HepG2 (cell line): Measurements from ENCODE around the gene DDX6. TPM values are rescaled to one million over a fixed set of nuclear protein-coding genes. Genes with fewer than 3 reads are reported as not detected.
A peak's percentile ranks its signal among the peaks of the same experiment; 100 is the strongest.

ENCODE experiments used
- ELF4 ChIP-seq: sonication (generic); formaldehyde crosslinking; IDR thresholded peaks from 2 replicates; pipeline ENCODE4 v1.5.0; 2020; ENCODE audit warnings: missing genetic modification reagents, mild to moderate bottlenecking, moderate library complexity, borderline replicate concordance
- EZH2 ChIP-seq: conservative IDR thresholded peaks from 2 replicates; pipeline ENCODE4 v1.6.1; 2012; ENCODE audit warnings: mild to moderate bottlenecking, low read depth, low read length, moderate library complexity
- FOXK2 ChIP-seq: fragments of 450-650 bp; IDR thresholded peaks from 2 replicates; pipeline ENCODE4 v1.6.1; 2016
- HDAC1 ChIP-seq: sonication (generic); formaldehyde crosslinking; IDR thresholded peaks from 2 replicates; pipeline ENCODE4 v1.5.1; 2020; ENCODE audit warnings: mild to moderate bottlenecking, missing genetic modification reagents
- KAT7 ChIP-seq: IDR thresholded peaks from 2 replicates; pipeline ENCODE4 v1.6.1; 2018; ENCODE audit warnings: borderline replicate concordance, missing compliant biosample characterization
- MTERF4 ChIP-seq: sonication (generic); formaldehyde crosslinking; IDR thresholded peaks from 2 replicates; pipeline ENCODE4 v1.8.0; 2023; ENCODE audit warnings: mild to moderate bottlenecking, missing genetic modification reagents
- PBX2 ChIP-seq: IDR thresholded peaks from 2 replicates; pipeline ENCODE4 v1.6.1; 2016; ENCODE audit warnings: control low read depth
- POLR2G ChIP-seq: fragments of 200-400 bp; formaldehyde crosslinking; IDR thresholded peaks from 2 replicates; pipeline ENCODE4 v1.6.1; 2018; ENCODE audit warnings: mild to moderate bottlenecking, low read depth, low read length, moderate library complexity
- RAD21 ChIP-seq: fragments of 450-650 bp; formaldehyde crosslinking; IDR thresholded peaks from 2 replicates; pipeline ENCODE4 v1.5.0; 2020; ENCODE audit warnings: mild to moderate bottlenecking
- RBAK ChIP-seq: sonication (generic); formaldehyde crosslinking; IDR thresholded peaks from 2 replicates; pipeline ENCODE4 v1.5.1; 2020; ENCODE audit warnings: mild to moderate bottlenecking, missing genetic modification reagents
- RFX5 ChIP-seq: IDR thresholded peaks from 2 replicates; pipeline ENCODE4 v1.6.1; 2011; ENCODE audit warnings: low read depth, low read length, improper control_type of control experiment
- SP5 ChIP-seq: IDR thresholded peaks from 2 replicates; pipeline ENCODE4 v1.6.1; 2016; ENCODE audit warnings: low read depth, borderline replicate concordance
- ZHX2 ChIP-seq, 2 experiments: sonication (generic) in 1 of 2; formaldehyde crosslinking in 1 of 2; IDR thresholded peaks; 2 replicates each; pipeline versions ENCODE4 v1.6.1 to v1.9.0; 2014 to 2022; ENCODE audit warnings: antibody characterized with exemption in 1 of 2, borderline replicate concordance in 1 of 2, inconsistent platforms in 1 of 2, low read depth in 1 of 2, missing genetic modification reagents in 1 of 2
- ZMYM3 ChIP-seq: sonication (generic); formaldehyde crosslinking; IDR thresholded peaks from 2 replicates; pipeline ENCODE4 v1.5.1; 2020; ENCODE audit warnings: mild to moderate bottlenecking, missing genetic modification reagents
- ZNF460 ChIP-seq: sonication (generic); formaldehyde crosslinking; IDR thresholded peaks from 2 replicates; pipeline ENCODE4 v1.5.1; 2020; ENCODE audit warnings: missing genetic modification reagents, mild to moderate bottlenecking, borderline replicate concordance
- ZNF510 ChIP-seq: sonication (generic); formaldehyde crosslinking; IDR thresholded peaks from 2 replicates; pipeline ENCODE4 v1.4.0; 2020; ENCODE audit warnings: low read depth, mild to moderate bottlenecking, missing genetic modification reagents
- ZNF672 ChIP-seq: sonication (generic); formaldehyde crosslinking; IDR thresholded peaks from 2 replicates; pipeline ENCODE4 v1.8.1; 2022; ENCODE audit warnings: missing genetic modification reagents
- ZNF761 ChIP-seq: sonication (generic); formaldehyde crosslinking; conservative IDR thresholded peaks from 2 replicates; pipeline ENCODE4 v1.4.0; 2020; ENCODE audit warnings: mild to moderate bottlenecking, missing genetic modification reagents
- ZSCAN9 ChIP-seq: IDR thresholded peaks from 2 replicates; pipeline ENCODE4 v1.6.1; 2016; ENCODE audit warnings: borderline replicate concordance
- ZUFSP ChIP-seq: sonication (generic); formaldehyde crosslinking; IDR thresholded peaks from 2 replicates; pipeline ENCODE4 v1.9.0; 2021; ENCODE audit warnings: missing genetic modification reagents, mild to moderate bottlenecking, borderline replicate concordance
- polyA plus RNA-seq, 8 experiments: library from polyadenylated mRNA; depleted of rRNA in 3 of 8; stranded (reverse) in 7 of 8; unstranded in 1 of 8; fragments of >200 nt; fragmentation: Illumina TruSeq in 4 of 8; extraction: Trizol in 4 of 8; gene quantifications; 2 replicates each; pipeline versions ENCODE4 v1.2.1 to v1.2.3, GENCODE V29; 2011 to 2016; ENCODE audit warnings: low read depth in 4 of 8, missing spikeins in 1 of 8, mixed read lengths in 1 of 8; ENCODE audit not compliant: insufficient read depth in 1 of 8
- total RNA-seq, 5 experiments: library from RNA; depleted of rRNA; stranded (reverse); fragments of >200 nt; fragmentation: Illumina TruSeq; extraction: Trizol; gene quantifications; 2 replicates each; pipeline ENCODE4 v1.2.3, GENCODE V29; 2016; ENCODE audit warnings: low read depth in 1 of 5

DDX6 gene
- total and polyA plus RNA-seq, 2 of the 13 experiments (the other 11 are each of a cell fraction or from before 2014, with no cell fraction given) = 20.9 to 59.2 TPM

GRCh38 chr11:118791111-118791960 lies at the start of gene DDX6 (continued):
- no peak for TF ChIP-seq ZUFSP (CRISPR knock-in tag)
- TF ChIP-seq RFX5 = no peak
- 0 out of 2 replicates have a peak, but pooled peaks have one; percentile 59 for TF ChIP-seq ZNF510 (CRISPR knock-in tag)
- no peak; the same call in 1 of the 2 replicates for TF ChIP-seq ZSCAN9 (CRISPR knock-in tag)
- no peak for TF ChIP-seq FOXK2
- 0 out of 2 replicates have a peak, but pooled peaks have one; percentile 62 for TF ChIP-seq MTERF4 (CRISPR knock-in tag)
- no peak for TF ChIP-seq SP5
- peak; percentile 91 for TF ChIP-seq POLR2G
- no peak for TF ChIP-seq ZNF672 (CRISPR knock-in tag)
- TF ChIP-seq ZNF460 = no peak
- 0 out of 2 replicates have a peak, but pooled peaks have one; percentile 4 for TF ChIP-seq HDAC1 (CRISPR knock-in tag)
- no peak for TF ChIP-seq PBX2 (CRISPR knock-in tag)
- no peak for TF ChIP-seq RAD21 (CRISPR knock-in tag)
- TF ChIP-seq ZHX2 (IDR thresholded peaks at IDR 0.05; ENCODE audit: low read depth) = peak; percentile 77
- TF ChIP-seq ZHX2 (CRISPR knock-in tag; IDR thresholded peaks at IDR 0.05; ENCODE audit: borderline replicate concordance) = no peak
- TF ChIP-seq ELF4 (CRISPR knock-in tag) = peak; percentile 61; the same call in 1 of the 2 replicates
- no peak for TF ChIP-seq ZNF761 (CRISPR knock-in tag)
- no peak for TF ChIP-seq EZH2
- TF ChIP-seq ZMYM3 = no peak
- no peak for TF ChIP-seq KAT7
- no peak for TF ChIP-seq RBAK (CRISPR knock-in tag)
